ENCODE results near the gene PTPN4. TPM values are rescaled to one million over a fixed set of nuclear protein-coding genes. Genes with fewer than 3 reads are reported as not detected.

PTPN4 gene
- total RNA-seq, 1 experiment from 2014 or later = 80.5 TPM

DNA sequence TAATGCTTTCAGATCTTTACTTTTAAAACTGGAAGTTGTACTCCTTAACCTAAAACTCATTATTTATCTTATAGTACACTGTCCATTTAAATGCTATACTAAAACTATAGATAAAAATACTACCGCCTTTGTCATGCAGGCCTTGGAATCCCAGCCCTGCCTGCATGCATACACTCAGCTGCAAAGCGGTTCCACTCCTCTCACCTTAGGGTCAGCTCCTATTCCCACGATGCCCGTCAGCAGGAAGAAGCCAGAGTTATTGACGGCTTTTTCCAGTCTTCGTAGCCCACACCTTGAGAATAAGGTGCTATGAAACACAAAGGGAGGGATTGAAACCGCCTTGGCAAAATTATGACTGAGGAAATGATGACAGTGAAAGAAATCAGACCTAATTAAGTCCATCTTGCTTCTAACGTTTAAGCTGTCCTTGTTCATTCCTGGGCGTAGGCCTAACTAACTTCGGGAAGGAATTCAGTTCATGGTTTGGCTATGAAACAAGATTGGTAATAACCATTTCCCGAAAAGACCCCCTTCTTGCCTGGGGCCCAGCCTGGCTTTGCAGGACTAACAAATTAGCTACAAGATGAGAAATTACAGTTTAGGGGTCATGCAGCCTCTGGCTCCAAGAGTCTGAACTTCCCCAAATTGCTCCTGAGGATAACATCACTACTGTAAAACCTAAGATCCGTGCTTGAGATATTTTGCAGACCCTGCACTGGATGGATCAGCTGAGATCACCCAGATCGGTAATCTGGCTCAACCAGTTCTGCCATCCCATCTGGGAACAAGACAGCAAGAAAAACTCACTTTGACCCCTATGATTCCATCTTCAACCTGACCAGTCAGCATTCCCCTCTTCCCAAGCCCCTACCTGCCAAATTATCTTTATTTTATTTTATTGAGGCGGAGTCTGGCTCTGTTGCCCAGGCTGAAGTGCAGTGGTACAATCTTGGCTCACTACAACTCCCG is 270.2 kb downstream of the PTPN4 start:
- Histone ChIP-seq H2AK5ac (ENCODE audit: insufficient read length, low read length) (no peak overlapping the region), H3K56ac (ENCODE audit: insufficient read length, low read depth, low read length) (no peak overlapping the region), H3K79me1 (ENCODE audit: insufficient read depth, low read depth, low read length, poor library complexity, severe bottlenecking) (peaks cover 2% of the 10 kb centered on the region), H3T11ph (ENCODE audit: low read length) (no peak overlapping the region), H2BK120ac (ENCODE audit: low read depth, low read length, poor library complexity, severe bottlenecking) (no peak overlapping the region), H3K79me2 (ENCODE audit: insufficient read depth, low read length) (peaks cover 1% of the 10 kb centered on the region; the same call in 1 of the 2 replicates), H4K91ac (ENCODE audit: insufficient read length, low read depth, low read length) (no peak overlapping the region), H4K8ac (replicated peaks; ENCODE audit: insufficient read length, low read depth, low read length) (no peak overlapping the region), H3K14ac (ENCODE audit: insufficient read depth, low read length) (no peak overlapping the region), H2AFZ (ENCODE audit: low read length) (no peak overlapping the region), H3K4me1 (ENCODE audit: insufficient read depth, low read length) (peaks cover 5% of the 10 kb centered on the region; the same call in 1 of the 2 replicates), H3K18ac (ENCODE audit: insufficient read length, low read depth, low read length) (no peak overlapping the region), H3K23ac (ENCODE audit: insufficient read length, low read depth, low read length) (no peak overlapping the region), H3K27me3 (ENCODE audit: insufficient read depth, low read length) (no peaks in the 10 kb centered on the region), H3K9me3 (ENCODE audit: control insufficient read depth, low read depth, low read length) (no peaks in the 10 kb centered on the region), H3K9ac (ENCODE audit: extremely low read depth, insufficient read length, low read length) (no peak overlapping the region), H2BK20ac (ENCODE audit: low read depth, low read length, poor library complexity, severe bottlenecking) (no peak overlapping the region), H2BK12ac (ENCODE audit: insufficient read length, low read depth, low read length) (no peak overlapping the region), H2BK5ac (ENCODE audit: insufficient read length, low read length) (no peak overlapping the region), H3K4me2 (ENCODE audit: insufficient read depth, insufficient read length, low read length) (no peak overlapping the region), H3K4ac (ENCODE audit: low read depth, low read length) (no peak overlapping the region), H4K20me1 (ENCODE audit: control insufficient read depth, insufficient read depth, insufficient read length) (no peaks in the 10 kb centered on the region), H4K5ac (ENCODE audit: insufficient read length, low read depth, low read length) (no peak overlapping the region), H3K23me2 (ENCODE audit: insufficient read length, low read depth, low read length, poor library complexity, severe bottlenecking) (no peaks in the 10 kb centered on the region), H3K27ac (ENCODE audit: insufficient read length, low read depth, low read length) (no peak overlapping the region), H2BK15ac (ENCODE audit: low read depth, low read length) (no peak overlapping the region)
- Mint-ChIP-seq H3K36me3 (ENCODE audit: insufficient read depth in 1 of 3, low read depth in 3 of 3) (peaks cover 17 to 36% (median 24%) of the 10 kb centered on the region in 3 experiments), H3K27ac (peak overlapping the region in 2 of 3 experiments; percentile 45 to 84; a peak in 3 of 7 replicates), H3K4me1 (peaks cover 15 to 27% of the 10 kb centered on the region in 2 experiments), H3K4me3 (no peak overlapping the region), H3K9me3 (peaks cover 8 to 15% of the 10 kb centered on the region in 2 experiments; a peak in 4 of 5 replicates), H3K27me3 (ENCODE audit: low read depth) (no peaks in the 10 kb centered on the region)
- TF ChIP-seq, protein P1, sequence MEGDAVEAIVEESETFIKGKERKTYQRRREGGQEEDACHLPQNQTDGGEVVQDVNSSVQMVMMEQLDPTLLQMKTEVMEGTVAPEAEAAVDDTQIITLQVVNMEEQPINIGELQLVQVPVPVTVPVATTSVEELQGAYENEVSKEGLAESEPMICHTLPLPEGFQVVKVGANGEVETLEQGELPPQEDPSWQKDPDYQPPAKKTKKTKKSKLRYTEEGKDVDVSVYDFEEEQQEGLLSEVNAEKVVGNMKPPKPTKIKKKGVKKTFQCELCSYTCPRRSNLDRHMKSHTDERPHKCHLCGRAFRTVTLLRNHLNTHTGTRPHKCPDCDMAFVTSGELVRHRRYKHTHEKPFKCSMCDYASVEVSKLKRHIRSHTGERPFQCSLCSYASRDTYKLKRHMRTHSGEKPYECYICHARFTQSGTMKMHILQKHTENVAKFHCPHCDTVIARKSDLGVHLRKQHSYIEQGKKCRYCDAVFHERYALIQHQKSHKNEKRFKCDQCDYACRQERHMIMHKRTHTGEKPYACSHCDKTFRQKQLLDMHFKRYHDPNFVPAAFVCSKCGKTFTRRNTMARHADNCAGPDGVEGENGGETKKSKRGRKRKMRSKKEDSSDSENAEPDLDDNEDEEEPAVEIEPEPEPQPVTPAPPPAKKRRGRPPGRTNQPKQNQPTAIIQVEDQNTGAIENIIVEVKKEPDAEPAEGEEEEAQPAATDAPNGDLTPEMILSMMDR (conservative IDR thresholded peaks at IDR 0.05) = no peak
- no peak for DNase-seq
- no CpG with 5 or more reads among the region's 15 CpGs for WGBS (ENCODE audit: extremely low coverage, insufficient read length, low lambda C conversion rate)
